RCC 7860 (cell line): ENCODE data around the gene MORF4L2.

Experiments
- DNase-seq: peaks from one replicate; pipeline ENCODE4 v3.0.0-alpha.2; 2015; ENCODE audit warnings: low spot score
- FAIRE-seq: peaks from 2 replicates; lab custom pipeline; 2012; peaks lifted over from hg19 to GRCh38; lab: Jason Lieb, UNC

The MORF4L2 gene

GRCh38 chrX:103686199-103687072 lies at the start of gene MORF4L2:
MORF4L2 (minus strand) TSS chrX:103686699; CDS start chrX:103677027, 9,672 bp downstream.
- peak; percentile 99 for FAIRE-seq
- DNase-seq: peak; percentile 97

- no peak for FAIRE-seq
- no peak for DNase-seq
These were observed 47.7 kb upstream of the MORF4L2 start for GRCh38 chrX:103734125-103734760.

GRCh38 chrX:103733017-103733416 lies 46.5 kb upstream of the MORF4L2 start:
- FAIRE-seq (no peak), DNase-seq (no peak)

- FAIRE-seq (no peak), DNase-seq (no peak)
These were observed 44.4 kb upstream of the MORF4L2 start for GRCh38 chrX:103730796-103731493.

- FAIRE-seq (no peak), DNase-seq (no peak)
These were observed 43.8 kb upstream of the MORF4L2 start for GRCh38 chrX:103730147-103730795.

- FAIRE-seq: no peak
- no peak for DNase-seq
These were observed 42.5 kb upstream of the MORF4L2 start for GRCh38 chrX:103729015-103729414.

GRCh38 chrX:103727115-103727514 lies 40.6 kb upstream of the MORF4L2 start:
- DNase-seq (no peak), FAIRE-seq (no peak)

- FAIRE-seq: no peak
- DNase-seq: no peak
These were observed 40.0 kb upstream of the MORF4L2 start for GRCh38 chrX:103726477-103726876.

GRCh38 chrX:103722505-103722904 lies 36.0 kb upstream of the MORF4L2 start:
- no peak for FAIRE-seq
- no peak for DNase-seq

GRCh38 chrX:103718120-103718519 lies 31.6 kb upstream of the MORF4L2 start:
- FAIRE-seq (no peak), DNase-seq (no peak)

GRCh38 chrX:103716962-103717361 lies 30.5 kb upstream of the MORF4L2 start:
- FAIRE-seq (peak; percentile 7), DNase-seq (peak; percentile 17)

GRCh38 chrX:103710609-103711008 lies 24.1 kb upstream of the MORF4L2 start, which contains the start of gene TMEM31:
TMEM31 (plus strand) TSS chrX:103710909; CDS start chrX:103712259, 1,350 bp downstream.
- FAIRE-seq (no peak), DNase-seq (no peak)

- DNase-seq (no peak), FAIRE-seq (no peak)
These were observed 18.4 kb upstream of the MORF4L2 start for GRCh38 chrX:103704863-103705262.

- no peak for DNase-seq
- FAIRE-seq: no peak
These were observed 12.7 kb upstream of the MORF4L2 start for GRCh38 chrX:103699243-103699642.

GRCh38 chrX:103697687-103698086 lies 11.2 kb upstream of the MORF4L2 start:
- FAIRE-seq (no peak), DNase-seq (no peak)

GRCh38 chrX:103691059-103691458 lies 4.6 kb upstream of the MORF4L2 start:
- DNase-seq (no peak), FAIRE-seq (no peak)

GRCh38 chrX:103688946-103689345 lies 2.4 kb upstream of the MORF4L2 start:
- DNase-seq (peak; percentile 19), FAIRE-seq (peak; percentile 65)

GRCh38 chrX:103687696-103688201 lies 1.2 kb upstream of the MORF4L2 start:
- peak; percentile 75 for FAIRE-seq
- DNase-seq: peak; percentile 51

GRCh38 chrX:103687073-103687695 lies 685 bp upstream of the MORF4L2 start:
- FAIRE-seq: no peak

GRCh38 chrX:103685396-103685795 lies 1.1 kb downstream of the MORF4L2 start:
- FAIRE-seq: peak; percentile 63
- DNase-seq: no peak

More at GRCh38 chrX:103687073-103687695, 685 bp upstream of the MORF4L2 start:
- no peak for DNase-seq
